HUES64 (cell line): ENCODE data around the gene MIF4GD. TPM values are rescaled to one million over a fixed set of nuclear protein-coding genes. Genes with fewer than 3 reads are reported as not detected.

Experiments used
- H3K27ac ChIP-seq: 2 replicates; pipeline ENCODE4 v1.7.0; 2013; ENCODE audit warnings: low read depth, low read length, inconsistent platforms
- H3K27me3 ChIP-seq: 2 replicates; pipeline ENCODE4 v1.6.1; 2013; ENCODE audit warnings: mild to moderate bottlenecking, low read length; ENCODE audit not compliant: insufficient read depth
- H3K36me3 ChIP-seq: 2 replicates; pipeline ENCODE4 v1.6.1; 2013; ENCODE audit warnings: mild to moderate bottlenecking, low read length; ENCODE audit not compliant: insufficient read depth
- H3K4me1 ChIP-seq: 2 replicates; pipeline ENCODE4 v1.6.1; 2013; ENCODE audit warnings: mild to moderate bottlenecking, low read length, moderate library complexity; ENCODE audit not compliant: insufficient read depth
- H3K4me3 ChIP-seq: 2 replicates; pipeline ENCODE4 v1.5.1; 2013; ENCODE audit warnings: mild to moderate bottlenecking, low read length, moderate library complexity
- H3K9ac ChIP-seq: 2 replicates; pipeline ENCODE4 v1.6.1; 2013; ENCODE audit warnings: mild to moderate bottlenecking, low read depth, low read length
- H3K9me3 ChIP-seq: 2 replicates; pipeline ENCODE4 v1.6.1; 2013; ENCODE audit warnings: low read depth, low read length; ENCODE audit not compliant: insufficient read depth
- WGBS: fragments of 150-250, 120-280 bp; methylation state at CpG from one replicate; pipeline ENCODE4 v1.1.7; 2013; ENCODE audit warnings: missing lambda C conversion rate; 5-methylcytosine and 5-hydroxymethylcytosine counted together
- polyA plus RNA-seq, 2 experiments: library from polyadenylated mRNA; stranded (reverse); fragments of 50-300 nt; gene quantifications; one replicate each; pipeline ENCODE4 v1.2.3, GENCODE V29; 2013

MIF4GD gene
- 10.3 TPM for polyA plus RNA-seq (2013, experiment 1 of 2)
- polyA plus RNA-seq (2013, experiment 2 of 2) = 16.5 TPM

- H3K36me3 ChIP-seq = peaks cover 24% of the 10 kb centered on the region
- H3K27ac ChIP-seq = peak within 1 kb of the TSS; percentile 66
- peaks cover 5% of the 10 kb centered on the region; the same call in 1 of the 2 replicates for H3K4me1 ChIP-seq
- WGBS = under 1% methylated on average over 39 of the region's 39 CpGs
- H3K9ac ChIP-seq = peak within 1 kb of the TSS; percentile 89
- H3K4me3 ChIP-seq = peak within 1 kb of the TSS; percentile 91
- H3K9me3 ChIP-seq = no peaks in the 10 kb centered on the region
- H3K27me3 ChIP-seq = no peaks in the 10 kb centered on the region
Measured at GRCh38 chr17:75270966-75271232, at the start of gene MIF4GD. TSS of gene MIF4GD (minus strand) at chr17:75271231. CDS start at chr17:75270195, 1,036 bp downstream.

- Histone ChIP-seq H3K4me3 (no peak overlapping the region), H3K9ac (no peak overlapping the region), H3K4me1 (peaks cover 10% of the 10 kb centered on the region), H3K27me3 (no peaks in the 10 kb centered on the region), H3K9me3 (no peaks in the 10 kb centered on the region), H3K27ac (no peak overlapping the region), H3K36me3 (peaks cover 45% of the 10 kb centered on the region)
- WGBS = 95% methylated on average over 20 of the region's 20 CpGs
Measured at GRCh38 chr17:75319904-75320691, 49.1 kb upstream of the MIF4GD start.

- Histone ChIP-seq H3K4me1 (peaks cover 10% of the 10 kb centered on the region), H3K4me3 (no peak overlapping the region), H3K9ac (no peak overlapping the region; the same call in 1 of the 2 replicates), H3K27ac (no peak overlapping the region), H3K36me3 (peaks cover 40% of the 10 kb centered on the region), H3K9me3 (no peaks in the 10 kb centered on the region), H3K27me3 (no peaks in the 10 kb centered on the region)
- WGBS = 94% methylated on average over 10 of the region's 10 CpGs
Measured at GRCh38 chr17:75318615-75319222, 47.7 kb upstream of the MIF4GD start.

GRCh38 chr17:75318211-75318610 lies 47.2 kb upstream of the MIF4GD start:
- Histone ChIP-seq H3K27ac (peak overlapping the region; percentile 25; the same call in 1 of the 2 replicates), H3K9ac (no peak overlapping the region), H3K36me3 (peaks cover 38% of the 10 kb centered on the region), H3K4me3 (no peak overlapping the region), H3K9me3 (no peaks in the 10 kb centered on the region), H3K27me3 (no peaks in the 10 kb centered on the region), H3K4me1 (peaks cover 9% of the 10 kb centered on the region)
- WGBS = 82% methylated on average over 10 of the region's 10 CpGs

- Histone ChIP-seq H3K9ac (no peak overlapping the region), H3K36me3 (peaks cover 38% of the 10 kb centered on the region), H3K9me3 (no peaks in the 10 kb centered on the region), H3K27me3 (no peaks in the 10 kb centered on the region), H3K4me3 (no peak overlapping the region), H3K27ac (no peak overlapping the region), H3K4me1 (peaks cover 8% of the 10 kb centered on the region)
- 64% methylated on average over 11 of the region's 11 CpGs for WGBS
Measured at GRCh38 chr17:75317671-75318070, 46.6 kb upstream of the MIF4GD start.

- no peak overlapping the region for H3K27ac ChIP-seq
- H3K9me3 ChIP-seq = no peaks in the 10 kb centered on the region
- H3K27me3 ChIP-seq = no peaks in the 10 kb centered on the region
- H3K9ac ChIP-seq = no peak overlapping the region
- 93% methylated on average over 5 of the region's 5 CpGs for WGBS
- H3K4me3 ChIP-seq = no peak overlapping the region
- peaks cover 26% of the 10 kb centered on the region for H3K36me3 ChIP-seq
- H3K4me1 ChIP-seq = peaks cover 8% of the 10 kb centered on the region
Measured at GRCh38 chr17:75316253-75316652, 45.2 kb upstream of the MIF4GD start.

- Histone ChIP-seq H3K4me1 (peaks cover 8% of the 10 kb centered on the region), H3K27me3 (no peaks in the 10 kb centered on the region), H3K27ac (no peak overlapping the region), H3K9me3 (no peaks in the 10 kb centered on the region), H3K9ac (no peak overlapping the region), H3K36me3 (peaks cover 20% of the 10 kb centered on the region), H3K4me3 (no peak overlapping the region)
- WGBS = 89% methylated on average over 19 of the region's 19 CpGs
Measured at GRCh38 chr17:75315541-75316243, 44.7 kb upstream of the MIF4GD start.

GRCh38 chr17:75313941-75314551 lies 43.0 kb upstream of the MIF4GD start:
- Histone ChIP-seq H3K27ac (no peak overlapping the region), H3K9ac (no peak overlapping the region), H3K27me3 (no peaks in the 10 kb centered on the region), H3K4me3 (no peak overlapping the region), H3K36me3 (peaks cover 8% of the 10 kb centered on the region), H3K4me1 (peaks cover 8% of the 10 kb centered on the region), H3K9me3 (no peaks in the 10 kb centered on the region)
- WGBS = 90% methylated on average over 14 of the region's 14 CpGs

GRCh38 chr17:75308732-75309629 lies 38.0 kb upstream of the MIF4GD start:
- no peak overlapping the region for H3K9ac ChIP-seq
- H3K4me1 ChIP-seq = no peaks in the 10 kb centered on the region
- H3K36me3 ChIP-seq = no peaks in the 10 kb centered on the region
- H3K9me3 ChIP-seq = no peaks in the 10 kb centered on the region
- WGBS = 88% methylated on average over 20 of the region's 20 CpGs
- H3K27ac ChIP-seq = no peak overlapping the region
- H3K4me3 ChIP-seq = no peak overlapping the region
- no peaks in the 10 kb centered on the region for H3K27me3 ChIP-seq

GRCh38 chr17:75307957-75308731 lies 37.1 kb upstream of the MIF4GD start:
- no peaks in the 10 kb centered on the region for H3K9me3 ChIP-seq
- 88% methylated on average over 13 of the region's 13 CpGs for WGBS
- H3K4me1 ChIP-seq = no peaks in the 10 kb centered on the region
- no peaks in the 10 kb centered on the region for H3K36me3 ChIP-seq
- H3K27ac ChIP-seq = no peak overlapping the region
- H3K27me3 ChIP-seq = no peaks in the 10 kb centered on the region
- no peak overlapping the region for H3K9ac ChIP-seq
- no peak overlapping the region for H3K4me3 ChIP-seq
